D341Med (cell line): ENCODE measurements around the gene TMEM134.
A peak's percentile ranks its signal among the peaks of the same experiment; 100 is the strongest.
"Not testable (repeated sequence)": the region's sequence is repeated elsewhere in the genome, so short reads cannot be mapped to it uniquely, and the experiment has no call there.

ENCODE experiments used
- DNase-seq: peaks from one replicate; pipeline ENCODE4 v3.0.0; 2012; ENCODE audit warnings: low spot score

TMEM134 gene

GRCh38 chr11:67438158-67438902 lies 30.7 kb downstream of the TMEM134 start:
- no peak for DNase-seq

GRCh38 chr11:67437809-67438157 lies 31.3 kb downstream of the TMEM134 start:
- no peak for DNase-seq

GRCh38 chr11:67437082-67437808 lies 31.8 kb downstream of the TMEM134 start, which contains the start of gene PTPRCAP:
Gene PTPRCAP, minus strand, starts transcription at chr11:67437682. Its CDS starts 63 bp downstream, at chr11:67437619.
- no peak for DNase-seq

- no peak for DNase-seq
These were observed 32.5 kb downstream of the TMEM134 start for GRCh38 chr11:67436459-67437081.

- no peak for DNase-seq
These were observed 33.2 kb downstream of the TMEM134 start for GRCh38 chr11:67435727-67436458.

GRCh38 chr11:67435031-67435726 lies 33.9 kb downstream of the TMEM134 start:
- no peak for DNase-seq

- no peak for DNase-seq
These were observed 34.6 kb downstream of the TMEM134 start for GRCh38 chr11:67434395-67434881.

- no peak for DNase-seq
These were observed 35.3 kb downstream of the TMEM134 start for GRCh38 chr11:67433536-67434394.

GRCh38 chr11:67432655-67433349 lies 36.2 kb downstream of the TMEM134 start:
- no peak for DNase-seq

GRCh38 chr11:67431346-67432249 lies 37.5 kb downstream of the TMEM134 start:
- no peak for DNase-seq

- no peak for DNase-seq
These were observed 39.3 kb downstream of the TMEM134 start for GRCh38 chr11:67429722-67430121.

- DNase-seq: no peak
These were observed 39.9 kb downstream of the TMEM134 start for GRCh38 chr11:67429038-67429668.

- peak; percentile 97 for DNase-seq
These were observed 40.7 kb downstream of the TMEM134 start, which contains the start of gene RPS6KB2 for GRCh38 chr11:67428052-67429001. Gene RPS6KB2, plus strand, starts transcription at chr11:67428494. Its CDS starts 52 bp downstream, at chr11:67428546.

- DNase-seq: not testable (repeated sequence)
These were observed 41.6 kb downstream of the TMEM134 start for GRCh38 chr11:67427364-67427859.

- no peak for DNase-seq
These were observed 45.0 kb downstream of the TMEM134 start for GRCh38 chr11:67423891-67424613.

GRCh38 chr11:67423466-67423865 lies 45.6 kb downstream of the TMEM134 start:
- DNase-seq: no peak
